ENCODE measurements around the gene SH3D19.
"Not testable (repeated sequence)": the region's sequence is repeated elsewhere in the genome, so short reads cannot be mapped to it uniquely, and the experiment has no call there.

The SH3D19 gene

DNA sequence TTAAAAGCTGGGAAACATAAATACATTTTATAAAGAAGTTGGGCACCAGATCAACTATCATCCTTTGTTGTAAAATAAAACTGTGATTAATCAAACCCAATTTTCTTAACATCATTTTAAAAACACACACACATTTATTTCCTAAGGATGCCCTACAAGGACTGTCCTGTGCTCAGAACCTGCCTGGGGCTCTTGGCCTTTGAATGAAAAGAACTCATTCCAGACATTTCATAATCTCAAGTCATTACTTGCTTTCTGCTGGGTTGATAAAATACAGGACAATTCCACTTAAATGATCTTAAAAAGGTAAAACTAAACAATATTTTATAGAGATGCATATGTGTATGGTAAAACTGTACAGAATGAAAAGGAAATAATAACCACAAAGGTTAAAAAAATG lies 2.8 kb downstream of the SH3D19 start:
- DNase-seq (ENCODE audit: low read depth in 2 of 2): no peak

DNA sequence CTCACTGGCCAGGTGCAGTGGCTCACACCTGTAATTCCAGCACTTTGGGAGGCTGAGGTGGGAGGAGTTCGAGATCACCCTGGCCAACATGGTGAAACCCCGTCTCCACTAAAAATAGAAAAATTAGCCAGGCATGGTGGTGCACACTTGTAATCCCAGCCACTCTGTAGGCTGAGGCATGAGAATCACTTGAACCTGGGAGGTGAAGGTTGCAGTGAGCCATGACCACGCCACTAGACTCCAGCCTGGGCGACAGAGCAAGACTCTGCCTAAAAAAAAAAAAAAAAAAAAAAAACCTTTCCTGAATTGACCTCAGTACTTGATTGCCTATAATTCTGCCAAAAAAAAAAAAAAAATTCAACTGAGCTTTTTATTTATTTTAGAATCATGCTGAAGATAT lies 3.2 kb downstream of the SH3D19 start:
- DNase-seq (ENCODE audit: low read depth in 2 of 2): not testable (repeated sequence)

DNA sequence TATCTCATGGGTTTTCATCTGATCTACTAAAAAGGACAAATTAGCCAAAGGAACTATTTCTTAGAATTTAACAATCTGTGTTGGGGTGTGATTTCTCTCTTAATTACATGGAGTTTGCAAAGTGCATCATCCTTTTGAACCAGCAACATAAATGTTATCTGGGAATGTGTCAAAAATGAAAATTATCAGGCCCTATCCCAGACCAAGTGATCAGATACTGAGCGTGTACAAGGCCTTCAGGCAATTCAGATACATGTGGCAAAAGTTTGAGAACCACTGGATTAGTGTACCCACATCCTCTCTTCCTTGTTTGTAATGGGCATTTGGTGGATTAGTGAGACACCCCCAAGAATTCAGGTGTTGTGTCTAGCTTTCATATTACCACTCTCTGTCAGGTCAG lies 3.8 kb downstream of the SH3D19 start:
- no peak for DNase-seq (ENCODE audit: low read depth in 2 of 2)

DNA sequence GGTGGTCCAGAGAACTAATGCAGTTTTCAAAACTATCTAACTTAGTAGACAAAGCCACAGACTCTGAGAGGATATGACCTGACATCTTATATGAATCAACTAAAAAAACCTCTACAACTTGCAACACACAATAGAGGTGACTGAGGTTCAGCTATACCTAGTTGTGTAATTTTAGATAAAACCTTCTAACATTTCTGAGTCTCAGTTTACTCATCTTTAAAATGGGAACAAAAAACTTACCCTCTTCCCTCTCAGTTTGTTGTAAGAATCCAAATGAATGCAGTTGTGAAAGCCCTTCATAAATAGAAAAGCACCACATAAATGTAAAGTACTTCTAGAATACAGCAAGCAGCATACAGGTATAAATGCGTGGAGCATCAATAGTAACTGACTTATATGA lies 5.9 kb downstream of the SH3D19 start:
- no peak for DNase-seq (ENCODE audit: low read depth in 2 of 2)

DNA sequence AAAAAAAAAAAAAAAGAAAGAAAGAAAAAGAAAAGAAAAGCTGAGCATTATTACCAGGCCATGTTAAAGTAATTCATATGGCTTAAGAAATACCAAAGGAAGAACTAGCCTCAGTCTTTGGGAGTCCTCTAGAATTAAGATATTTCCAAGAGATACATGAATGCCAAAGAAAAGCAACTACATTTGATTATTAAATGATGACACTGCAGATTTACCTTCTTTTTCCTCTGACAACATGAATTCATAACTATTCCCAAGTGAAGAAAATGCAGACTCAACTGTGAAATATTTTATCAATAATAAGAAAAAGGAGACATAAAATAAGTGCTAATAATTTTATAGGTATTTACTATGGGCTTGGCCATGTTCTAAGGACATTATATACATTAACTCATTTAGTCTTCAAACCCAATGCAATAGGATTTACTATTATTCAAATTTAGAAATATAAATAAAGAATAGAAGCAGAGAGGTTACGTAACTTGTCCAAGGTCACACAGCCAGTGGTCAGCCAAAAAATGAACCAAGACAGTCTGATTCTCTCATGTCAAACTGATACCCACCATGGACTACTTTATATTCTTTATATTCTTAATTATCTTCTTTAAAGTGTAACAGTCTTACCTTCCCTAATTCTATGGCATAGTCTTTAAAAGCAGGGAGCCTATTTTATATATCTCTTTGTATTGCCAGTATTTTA lies 6.9 kb downstream of the SH3D19 start:
- no peak for DNase-seq (ENCODE audit: low read depth in 2 of 2)

DNA sequence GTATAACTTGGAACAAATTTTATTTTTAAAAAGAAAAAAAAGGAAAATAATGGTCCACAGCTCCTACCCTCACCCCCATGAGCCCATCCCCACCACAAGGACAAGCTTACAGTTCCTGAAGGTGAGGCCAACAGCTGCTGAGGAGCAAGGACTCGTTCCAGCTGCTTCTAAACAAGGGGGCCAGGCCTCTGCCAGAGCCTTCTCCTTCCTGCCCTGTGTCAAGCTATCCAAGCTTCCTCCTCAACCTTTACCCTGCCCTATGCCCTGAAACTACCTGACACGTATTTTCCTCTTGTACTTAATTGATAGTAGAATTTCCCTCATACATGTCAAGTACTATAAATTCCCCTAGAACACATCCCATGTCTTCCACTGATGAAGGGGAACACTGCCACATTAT lies 8.8 kb downstream of the SH3D19 start:
- DNase-seq (ENCODE audit: low read depth in 2 of 2): no peak

DNA sequence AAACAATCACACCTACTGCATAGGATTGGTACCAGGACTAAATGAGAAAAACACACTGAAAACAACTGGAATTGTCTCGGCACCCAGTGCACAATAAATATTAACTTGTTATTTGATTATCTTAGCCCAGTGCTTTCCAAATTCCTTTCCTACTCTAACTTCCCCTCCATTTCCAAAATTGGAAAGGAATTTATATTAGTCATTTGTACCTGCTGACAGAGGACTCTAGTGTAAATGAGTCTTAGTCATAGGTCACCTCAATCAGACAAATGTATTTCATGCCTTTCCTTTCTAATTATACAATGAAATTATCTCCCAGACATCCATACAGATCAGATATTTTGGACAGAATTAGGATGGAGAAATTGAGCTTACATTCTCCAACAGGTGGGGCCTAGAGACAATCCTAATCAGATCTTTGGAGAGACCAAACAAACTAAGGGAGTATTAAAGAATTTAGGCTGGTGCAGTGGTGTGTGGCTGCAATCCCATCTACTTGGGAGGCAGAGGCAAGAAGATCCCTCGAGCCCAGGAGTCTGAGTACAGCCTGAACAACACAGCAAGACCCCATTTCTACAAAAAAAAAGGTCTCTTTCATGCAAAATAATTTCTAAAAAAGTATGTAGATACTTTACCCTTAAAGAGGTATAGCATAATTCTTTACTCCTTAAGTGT lies 10.1 kb downstream of the SH3D19 start:
- no peak for DNase-seq (ENCODE audit: low read depth in 2 of 2)

DNA sequence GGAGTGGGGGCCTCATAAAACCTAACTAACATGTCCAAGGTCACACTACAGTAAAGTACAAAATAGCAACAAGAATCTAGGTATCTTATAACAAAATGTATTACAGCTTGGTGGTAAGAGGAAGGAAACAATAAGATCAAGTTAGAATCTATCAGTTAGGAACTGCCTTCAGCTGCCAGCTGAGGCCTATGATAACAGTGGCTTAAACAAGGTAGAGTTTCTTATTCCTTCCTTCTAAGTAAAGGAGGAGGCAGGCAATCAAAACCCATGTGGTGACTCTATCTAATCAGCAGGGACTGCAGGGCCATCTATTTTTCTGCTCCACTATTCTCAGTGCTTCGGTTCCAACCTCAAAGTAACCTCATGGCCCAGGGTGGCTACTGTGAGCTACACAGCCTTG lies 10.9 kb downstream of the SH3D19 start:
- DNase-seq (ENCODE audit: low read depth in 2 of 2): no peak

DNA sequence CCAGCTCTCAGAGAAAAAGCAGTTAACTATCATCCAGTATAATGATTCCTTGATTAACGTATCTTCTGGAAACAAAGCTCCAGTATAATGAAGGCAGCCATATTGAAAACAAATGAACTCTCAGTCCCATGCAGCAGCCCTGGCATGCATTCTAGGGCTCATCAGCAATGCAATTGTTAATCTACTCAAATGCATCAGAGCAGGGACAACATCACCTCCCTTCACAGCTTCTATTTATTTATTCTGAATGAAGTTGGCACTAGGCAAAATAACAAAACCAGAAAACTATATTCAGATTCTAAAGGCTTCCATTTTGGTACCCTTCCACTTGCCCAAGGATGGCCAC lies 11.4 kb downstream of the SH3D19 start:
- DNase-seq (ENCODE audit: low read depth in 2 of 2): no peak

DNA sequence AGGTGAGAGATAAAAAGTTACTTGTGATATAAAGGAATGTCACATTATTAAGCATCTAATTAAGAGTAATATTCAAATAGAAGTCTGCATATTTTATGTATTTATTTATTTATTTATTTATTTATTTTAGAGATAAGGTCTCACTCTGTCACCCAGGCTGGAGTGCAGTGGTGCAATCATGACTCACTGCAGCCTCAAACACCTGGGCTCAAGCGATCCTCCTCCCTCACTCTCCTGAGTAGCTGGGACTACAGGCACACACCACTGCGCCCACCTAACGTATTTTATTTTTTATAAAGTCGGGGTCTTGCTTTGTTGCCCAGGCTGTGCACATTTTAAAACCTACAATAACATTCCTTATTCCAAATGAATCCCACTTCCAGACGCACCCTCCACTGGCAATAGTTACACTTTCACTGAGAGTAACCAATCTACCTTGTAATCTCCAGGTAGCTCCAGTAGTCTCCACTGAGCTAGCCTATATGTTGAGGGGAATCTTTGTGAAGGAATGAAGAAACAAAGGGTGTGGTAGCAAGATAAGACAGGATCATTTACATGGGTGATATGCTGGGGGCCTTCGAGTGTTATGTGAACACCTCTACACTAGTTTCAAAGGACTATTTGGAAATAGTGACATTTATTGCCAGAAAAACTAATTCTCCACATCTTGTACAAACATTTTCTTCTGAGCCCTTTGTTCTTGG lies 11.9 kb downstream of the SH3D19 start:
- DNase-seq (ENCODE audit: low read depth in 2 of 2): no peak

DNA sequence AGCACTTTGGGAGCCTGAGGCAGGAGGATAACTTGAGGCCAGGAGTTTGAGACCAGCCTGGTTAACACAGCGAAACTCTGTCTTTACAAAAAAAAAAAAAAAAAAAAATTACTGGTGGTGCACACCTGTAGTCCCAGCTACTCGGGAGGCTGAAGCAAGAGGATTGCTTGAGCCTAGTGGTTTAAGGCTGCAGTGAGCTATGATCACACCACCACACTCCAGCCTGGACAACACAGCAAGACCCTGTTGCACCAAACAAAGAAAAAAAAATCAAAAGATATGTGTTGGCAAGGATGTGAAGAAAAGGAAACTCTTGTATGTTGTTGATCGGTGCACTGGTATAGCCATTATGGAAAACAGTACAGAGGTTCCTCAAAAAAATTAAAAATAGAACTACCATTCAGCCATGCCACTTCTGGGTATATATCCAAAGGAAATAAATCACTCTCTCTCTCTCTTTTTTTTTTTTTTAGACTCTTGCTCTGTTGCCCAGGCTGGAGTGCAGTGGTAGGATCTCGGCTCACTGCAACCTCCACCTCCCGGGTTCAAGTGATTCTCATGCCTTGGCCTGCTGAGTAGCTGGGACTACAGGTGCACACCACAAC lies 15.2 kb downstream of the SH3D19 start:
- DNase-seq (ENCODE audit: low read depth in 2 of 2): no peak

DNA sequence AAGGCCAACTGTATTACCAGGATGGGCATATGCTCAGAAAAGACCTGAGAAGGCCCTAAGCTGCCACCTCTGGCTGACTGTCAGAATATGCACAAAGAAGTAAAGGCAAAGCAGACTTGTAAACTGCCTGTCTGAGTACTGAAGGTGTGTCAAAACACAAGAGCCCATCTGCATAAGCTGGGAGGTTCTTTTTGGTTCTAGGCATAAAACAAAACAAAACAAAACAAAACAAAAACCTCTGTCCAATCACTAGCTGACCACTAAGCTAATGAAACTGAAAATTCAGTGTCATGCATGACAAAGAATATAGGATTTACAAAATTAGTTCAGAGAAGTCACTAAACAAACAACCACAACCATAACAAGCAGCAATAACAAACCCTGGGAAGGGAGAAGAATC lies 20.6 kb downstream of the SH3D19 start:
- DNase-seq (ENCODE audit: low read depth in 2 of 2): no peak

DNA sequence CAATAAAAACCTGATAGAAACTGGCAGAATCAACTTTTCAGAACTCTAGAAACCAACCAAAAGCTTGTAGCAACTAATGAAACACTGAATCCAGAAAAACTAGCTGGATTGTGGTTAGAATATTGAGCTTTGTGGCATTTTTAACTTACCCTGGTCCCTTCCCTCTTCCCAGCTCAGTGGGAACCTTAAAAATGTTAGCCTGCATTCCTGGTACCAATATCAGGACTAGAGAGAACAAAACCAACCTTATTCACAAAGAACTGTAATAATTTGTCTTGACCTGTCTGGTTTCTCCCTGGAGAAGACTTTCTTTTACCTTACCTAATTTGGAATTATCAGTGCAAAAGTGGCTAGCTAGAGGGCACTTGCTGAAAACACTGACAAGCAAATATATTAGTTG lies 21.2 kb downstream of the SH3D19 start:
- DNase-seq (ENCODE audit: low read depth in 2 of 2): no peak

DNA sequence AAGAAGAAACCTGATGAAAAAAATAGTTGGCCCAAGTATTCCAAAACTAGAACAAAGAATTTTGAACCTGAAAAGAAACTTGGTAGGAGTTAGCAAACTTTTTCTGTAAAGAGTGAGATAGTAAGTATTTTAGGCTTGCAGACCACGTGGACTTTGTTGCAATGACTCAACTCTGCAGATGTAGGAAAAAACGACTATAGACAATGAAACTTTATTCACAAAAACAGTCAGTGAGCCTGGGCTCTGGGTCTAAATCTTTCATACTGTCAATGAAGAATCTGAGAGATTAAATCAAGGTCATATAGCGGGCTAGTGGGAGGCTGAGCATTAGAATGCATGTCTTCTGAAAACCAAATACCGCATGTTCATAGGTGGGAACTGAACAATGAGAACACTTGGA lies 23.0 kb downstream of the SH3D19 start:
- DNase-seq (ENCODE audit: low read depth in 2 of 2): no peak

DNA sequence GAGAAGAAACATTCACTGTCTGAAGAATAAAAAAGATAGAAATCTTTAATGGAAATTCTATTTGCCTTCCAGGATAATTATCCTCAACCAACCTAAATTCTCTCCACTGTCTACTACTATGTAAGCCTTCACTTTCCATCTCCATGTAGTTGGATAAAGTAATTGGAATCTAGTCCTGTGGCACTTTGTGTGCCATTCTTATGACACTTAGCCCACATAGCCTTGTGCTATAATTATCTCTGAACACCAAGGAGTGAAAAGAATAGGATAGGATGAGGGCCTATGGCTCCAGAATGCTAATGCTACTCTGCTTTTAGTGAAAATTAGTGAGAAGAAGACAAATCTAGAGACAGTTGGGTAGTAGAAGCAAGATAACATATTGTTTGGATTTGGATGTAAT lies 28.2 kb downstream of the SH3D19 start:
- DNase-seq (ENCODE audit: low read depth in 2 of 2): no peak

DNA sequence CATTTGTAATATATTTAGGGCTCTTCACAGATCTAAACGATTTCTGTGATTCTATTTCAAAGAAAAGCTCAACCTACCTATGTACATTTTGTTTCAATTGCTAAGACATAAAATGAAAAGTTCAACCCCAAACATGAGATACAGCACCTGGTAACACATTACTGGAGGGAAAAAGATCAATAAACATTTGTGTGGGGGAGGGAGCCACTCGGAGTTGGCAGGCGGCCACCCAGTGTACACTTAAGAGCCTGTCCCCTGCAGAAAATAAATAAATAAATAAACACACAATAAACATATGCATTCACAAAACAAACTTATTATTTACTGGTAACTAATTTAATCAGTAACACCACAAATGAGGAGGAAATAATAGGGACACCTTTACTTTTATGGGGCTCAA lies 29.2 kb downstream of the SH3D19 start:
- no peak for DNase-seq (ENCODE audit: low read depth in 2 of 2)

DNA sequence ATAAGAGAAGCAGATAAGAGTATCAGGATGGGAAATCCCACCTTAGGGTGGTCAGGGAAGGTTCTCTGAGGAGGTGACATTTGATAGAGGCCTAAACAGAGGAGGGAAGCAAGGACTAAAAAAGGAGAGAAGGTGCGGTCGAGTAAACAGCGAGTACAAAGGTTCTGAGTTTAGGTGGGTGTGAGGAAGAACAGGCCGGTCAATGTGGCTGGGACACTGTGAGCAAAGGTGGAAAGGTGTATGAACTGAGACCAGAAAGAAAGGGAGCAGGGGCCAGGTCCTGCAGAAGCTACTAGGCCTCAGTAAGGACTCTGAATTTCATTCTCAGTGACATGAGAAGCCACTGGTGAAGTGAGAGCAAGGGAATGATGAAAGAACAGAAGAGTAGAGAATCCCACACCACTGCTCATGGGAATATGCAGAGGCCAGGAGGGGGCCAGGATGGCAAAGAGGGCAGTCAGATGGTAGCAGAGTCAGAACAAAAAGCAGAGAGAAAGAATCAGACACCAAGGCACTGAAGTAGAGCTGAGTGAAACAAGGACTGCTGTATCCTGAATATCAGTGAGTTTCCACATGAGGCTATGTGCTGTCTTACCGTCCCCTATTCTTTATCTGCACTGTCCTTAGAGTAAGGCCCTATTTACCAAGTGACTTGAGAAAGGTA lies 30.4 kb downstream of the SH3D19 start:
- DNase-seq (ENCODE audit: low read depth in 2 of 2): no peak

DNA sequence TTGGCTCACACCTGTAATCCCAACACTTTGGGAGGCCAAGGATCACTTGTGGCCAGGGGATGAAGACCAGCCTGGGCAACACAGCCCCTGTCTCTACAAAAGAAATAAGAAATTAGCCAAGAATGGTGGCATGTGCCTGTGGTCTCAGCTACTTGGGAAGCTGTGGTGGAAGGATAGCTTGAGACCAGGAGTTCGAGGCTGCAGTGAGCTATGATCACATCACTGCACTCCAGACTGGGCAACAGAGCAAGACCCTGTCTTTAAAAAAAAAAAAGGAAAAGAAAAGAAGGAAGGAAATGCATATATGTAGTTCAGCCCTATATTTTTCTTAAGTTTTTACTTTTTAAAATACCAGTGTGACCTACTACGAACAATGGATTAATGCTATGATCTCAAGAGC lies 33.4 kb downstream of the SH3D19 start:
- no peak for DNase-seq (ENCODE audit: low read depth in 2 of 2)

DNA sequence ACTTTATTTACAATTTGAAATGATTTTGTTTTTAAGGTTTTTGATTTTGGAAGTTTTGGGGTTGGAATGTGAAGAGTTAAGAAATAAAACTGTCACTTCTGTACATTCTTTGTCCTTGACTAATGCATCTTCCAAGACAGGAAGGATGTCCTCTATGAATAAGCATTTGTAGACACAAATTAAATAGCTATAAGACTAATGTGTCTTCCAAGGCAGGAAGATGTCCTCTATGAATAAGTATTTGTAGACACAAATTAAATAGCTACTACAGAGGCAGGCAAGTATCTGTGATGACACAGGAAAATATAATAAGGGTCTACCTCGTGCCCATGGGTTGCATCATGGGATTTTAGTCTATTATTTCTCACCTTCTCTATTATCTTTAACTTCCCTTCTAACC lies 33.9 kb downstream of the SH3D19 start:
- no peak for DNase-seq (ENCODE audit: low read depth in 2 of 2)

DNA sequence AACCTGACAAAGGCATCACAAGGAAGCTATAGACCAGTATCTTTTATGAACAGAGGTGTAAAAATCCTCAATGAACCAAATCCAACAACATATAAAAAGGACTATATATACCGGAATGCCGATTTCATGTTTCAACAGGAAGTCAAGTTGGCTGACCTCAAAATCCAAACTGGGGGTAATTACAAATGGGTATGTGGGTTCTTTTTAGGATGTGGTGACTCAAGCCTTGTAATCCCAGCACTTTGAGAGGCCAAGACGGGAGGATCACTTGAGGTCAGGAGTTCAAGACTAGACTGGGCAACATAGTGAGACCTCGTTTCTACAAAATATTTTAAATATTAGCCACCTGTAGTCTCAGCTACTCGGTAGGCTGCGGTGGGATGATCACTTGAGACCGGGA lies 38.0 kb downstream of the SH3D19 start:
- DNase-seq (ENCODE audit: low read depth in 2 of 2): no peak

DNA sequence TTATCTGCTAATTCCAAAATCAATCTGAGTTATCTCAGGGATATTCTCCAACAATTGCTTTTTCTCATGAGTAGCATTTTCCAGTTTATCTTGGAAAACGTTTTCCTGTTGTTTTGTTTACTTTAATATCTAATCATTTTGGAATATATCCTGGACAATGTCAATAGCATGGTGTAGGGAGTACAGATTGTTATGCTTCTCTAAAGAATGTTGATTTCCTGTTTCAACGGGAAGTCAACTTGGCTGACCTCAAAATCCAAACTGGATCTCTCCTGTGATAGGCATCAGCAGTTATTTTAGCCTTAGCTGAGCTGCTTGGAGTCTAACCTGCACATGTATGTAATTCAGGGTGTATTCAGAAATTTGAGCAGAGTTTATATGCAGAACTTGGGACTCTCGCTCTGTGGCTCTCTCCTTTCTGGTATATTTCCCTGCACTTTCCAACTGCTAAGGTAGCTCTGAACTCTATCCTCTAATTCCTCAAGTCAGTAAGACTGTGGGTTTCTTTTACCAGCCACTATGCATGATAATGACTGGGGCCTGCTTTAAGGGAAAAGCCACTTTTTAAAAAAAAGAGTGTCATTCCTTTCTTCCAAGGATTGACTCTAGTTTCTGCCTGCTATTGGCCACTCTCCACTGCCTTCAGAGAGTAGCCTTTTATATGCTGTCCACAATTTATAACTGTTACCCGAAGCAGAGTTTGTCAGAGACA lies 40.7 kb downstream of the SH3D19 start:
- DNase-seq (ENCODE audit: low read depth in 2 of 2): no peak
